Gastrocnemius medialis (tissue), 4 donors: ENCODE measurements around the gene UBE2L6. TPM values are rescaled to one million over a fixed set of nuclear protein-coding genes. Genes with fewer than 3 reads are reported as not detected.

Experiments
- ATAC-seq, 2 donors: fragments of 150-250 bp; one replicate each; pipeline ENCODE4 v1.9.1; 2016
- DNase-seq, 2 donors: peaks; one replicate each; pipeline ENCODE4 v3.0.0-alpha.2; 2019
- H3K27ac ChIP-seq, 4 donors: fragments of 200-600 bp; sonication (generic); 1 replicate in 1 of 4; 2 replicates in 3 of 4; pipeline ENCODE4 v1.5.1; 2016 to 2018; ENCODE audit warnings: mild to moderate bottlenecking in 2 of 4, moderate library complexity in 1 of 4
- H3K27me3 ChIP-seq, 3 donors: fragments of 200-600 bp; sonication (generic) in 2 of 3; 1 replicate in 1 of 3; 2 replicates in 2 of 3; pipeline versions ENCODE4 v1.5.1 to v1.6.0; 2016 to 2019; ENCODE audit warnings: mild to moderate bottlenecking in 1 of 3, moderate library complexity in 1 of 3
- H3K36me3 ChIP-seq, 2 donors: fragments of 200-600 bp; sonication (generic) in 1 of 2; one replicate each; pipeline ENCODE4 v1.5.1; 2017 to 2018
- H3K4me1 ChIP-seq, 2 donors: fragments of 200-600 bp; sonication (generic) in 1 of 2; one replicate each; pipeline ENCODE4 v1.5.1; 2016 to 2017; ENCODE audit warnings: mild to moderate bottlenecking in 2 of 2
- H3K4me3 ChIP-seq, 4 donors: fragments of 200-600 bp; sonication (generic) in 3 of 4; 1 replicate in 1 of 4; 2 replicates in 3 of 4; pipeline ENCODE4 v1.5.1; 2016 to 2019; ENCODE audit warnings: mild to moderate bottlenecking in 2 of 4
- H3K9me3 ChIP-seq, 3 donors: fragments of 200-600 bp; sonication (generic) in 2 of 3; 1 replicate in 1 of 3; 2 replicates in 2 of 3; pipeline ENCODE4 v1.5.1; 2016 to 2019
- POLR2A ChIP-seq, 2 donors: fragments of 450-650 bp; IDR thresholded peaks; one replicate each; pipeline ENCODE4 v1.6.1; 2017; ENCODE audit warnings: antibody characterized with exemption in 2 of 2, mild to moderate bottlenecking in 2 of 2, moderate library complexity in 2 of 2
- in situ Hi-C, 4 donors: fragments of 200-750 bp; cut with MboI; loops; one replicate each; pipeline versions ENCODE4 v1.15.0 to v1.8.0; 2017; ENCODE audit warnings: low sequenced_read_pairs in 4 of 4
- intact Hi-C: fragments of 100-400 bp; cut with DNase I; formaldehyde crosslinking; loops from one replicate; pipeline ENCODE4 v1.15.1; 2023; ENCODE audit warnings: low total_unique reads
- total RNA-seq, 4 donors: library from RNA; depleted of rRNA; stranded (reverse); fragments of >200 nt; gene quantifications; one replicate each; pipeline versions ENCODE4 v1.1.0 to v1.2.3, GENCODE V29; 2016
- TF ChIP-seq, protein P1 (sequence below), 5 experiments: fragments of 450-650 bp in 3 of 5; fragments of 200-600 bp in 2 of 5; sonication (generic) in 2 of 5; IDR thresholded peaks in 4 of 5; conservative IDR thresholded peaks in 1 of 5; 1 replicate in 4 of 5; 2 replicates in 1 of 5; pipeline ENCODE4 v1.5.1; 2016 to 2019; ENCODE audit warnings: antibody characterized with exemption in 5 of 5, mild to moderate bottlenecking in 3 of 5, moderate library complexity in 3 of 5

Gene UBE2L6
- total RNA-seq, 4 donors from 2014 or later, result 5.5 to 9.0 (median 6.7) TPM

DNA sequence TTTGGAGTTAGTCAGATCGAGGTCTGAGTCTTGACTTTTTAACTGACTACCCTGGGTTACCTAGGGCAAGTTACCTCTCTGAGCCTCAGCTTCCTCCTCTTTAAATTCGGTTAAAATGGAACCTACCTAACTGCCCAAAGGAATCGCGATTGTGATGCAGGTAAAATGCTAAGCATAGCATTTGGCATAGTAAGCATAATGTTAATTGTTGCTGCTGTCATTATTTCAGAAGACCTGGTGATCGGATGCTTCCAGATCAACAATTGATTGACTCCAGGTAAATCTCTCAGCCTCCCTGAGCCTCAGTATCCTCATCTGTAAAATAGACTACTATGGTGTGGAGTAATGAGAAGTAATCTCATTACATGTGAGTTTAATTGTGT is 51.4 kb downstream of the UBE2L6 start:
- ATAC-seq (no peak), DNase-seq (no peak)
- Histone ChIP-seq H3K36me3 (no peaks in the 10 kb centered on the region), H3K9me3 (no peaks in the 10 kb centered on the region), H3K27me3 (no peaks in the 10 kb centered on the region), H3K27ac (peak overlapping the region; percentile 80 to 93 (median 86)), H3K4me1 (peaks cover 9 to 17% of the 10 kb centered on the region in 2 donors), H3K4me3 (peak overlapping the region; percentile 80 to 100 (median 91))
- intact Hi-C loops, result no loop called here
- in situ Hi-C loops, result no loop called here
- TF ChIP-seq POLR2A (IDR thresholded peaks at IDR 0.05), result no peak
- TF ChIP-seq, protein P1, sequence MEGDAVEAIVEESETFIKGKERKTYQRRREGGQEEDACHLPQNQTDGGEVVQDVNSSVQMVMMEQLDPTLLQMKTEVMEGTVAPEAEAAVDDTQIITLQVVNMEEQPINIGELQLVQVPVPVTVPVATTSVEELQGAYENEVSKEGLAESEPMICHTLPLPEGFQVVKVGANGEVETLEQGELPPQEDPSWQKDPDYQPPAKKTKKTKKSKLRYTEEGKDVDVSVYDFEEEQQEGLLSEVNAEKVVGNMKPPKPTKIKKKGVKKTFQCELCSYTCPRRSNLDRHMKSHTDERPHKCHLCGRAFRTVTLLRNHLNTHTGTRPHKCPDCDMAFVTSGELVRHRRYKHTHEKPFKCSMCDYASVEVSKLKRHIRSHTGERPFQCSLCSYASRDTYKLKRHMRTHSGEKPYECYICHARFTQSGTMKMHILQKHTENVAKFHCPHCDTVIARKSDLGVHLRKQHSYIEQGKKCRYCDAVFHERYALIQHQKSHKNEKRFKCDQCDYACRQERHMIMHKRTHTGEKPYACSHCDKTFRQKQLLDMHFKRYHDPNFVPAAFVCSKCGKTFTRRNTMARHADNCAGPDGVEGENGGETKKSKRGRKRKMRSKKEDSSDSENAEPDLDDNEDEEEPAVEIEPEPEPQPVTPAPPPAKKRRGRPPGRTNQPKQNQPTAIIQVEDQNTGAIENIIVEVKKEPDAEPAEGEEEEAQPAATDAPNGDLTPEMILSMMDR (IDR thresholded peaks at IDR 0.05 in 4 of 5, conservative IDR thresholded peaks at IDR 0.05 in 1 of 5), result no peak

GRCh38 chr11:57515332-57516060 is 52.0 kb downstream of the UBE2L6 start, which contains the start of gene SLC43A1:
Gene SLC43A1, minus strand, starts transcription at chr11:57515702. Its CDS starts 1,591 bp downstream, at chr11:57514111.
- intact Hi-C loops, result loop anchor here (2.0 kb wide), 1 partner anchor 15 kb away; no protein-coding TSS in a partner anchor
- DNase-seq (peak; percentile 43 to 60), ATAC-seq (peak; percentile 78 to 83)
- Histone ChIP-seq H3K9me3 (no peaks in the 10 kb centered on the region), H3K36me3 (no peaks in the 10 kb centered on the region), H3K27ac (peak within 1 kb of the TSS; percentile 80 to 93 (median 86)), H3K4me3 (peak within 1 kb of the TSS; percentile 80 to 100 (median 91)), H3K4me1 (peaks cover 9 to 17% of the 10 kb centered on the region in 2 donors), H3K27me3 (no peaks in the 10 kb centered on the region)
- in situ Hi-C loops, result no loop called here
- TF ChIP-seq, protein P1 (IDR thresholded peaks at IDR 0.05 in 4 of 5, conservative IDR thresholded peaks at IDR 0.05 in 1 of 5), result no peak
- peak; percentile 46 to 54 for TF ChIP-seq POLR2A (IDR thresholded peaks at IDR 0.05)

DNA sequence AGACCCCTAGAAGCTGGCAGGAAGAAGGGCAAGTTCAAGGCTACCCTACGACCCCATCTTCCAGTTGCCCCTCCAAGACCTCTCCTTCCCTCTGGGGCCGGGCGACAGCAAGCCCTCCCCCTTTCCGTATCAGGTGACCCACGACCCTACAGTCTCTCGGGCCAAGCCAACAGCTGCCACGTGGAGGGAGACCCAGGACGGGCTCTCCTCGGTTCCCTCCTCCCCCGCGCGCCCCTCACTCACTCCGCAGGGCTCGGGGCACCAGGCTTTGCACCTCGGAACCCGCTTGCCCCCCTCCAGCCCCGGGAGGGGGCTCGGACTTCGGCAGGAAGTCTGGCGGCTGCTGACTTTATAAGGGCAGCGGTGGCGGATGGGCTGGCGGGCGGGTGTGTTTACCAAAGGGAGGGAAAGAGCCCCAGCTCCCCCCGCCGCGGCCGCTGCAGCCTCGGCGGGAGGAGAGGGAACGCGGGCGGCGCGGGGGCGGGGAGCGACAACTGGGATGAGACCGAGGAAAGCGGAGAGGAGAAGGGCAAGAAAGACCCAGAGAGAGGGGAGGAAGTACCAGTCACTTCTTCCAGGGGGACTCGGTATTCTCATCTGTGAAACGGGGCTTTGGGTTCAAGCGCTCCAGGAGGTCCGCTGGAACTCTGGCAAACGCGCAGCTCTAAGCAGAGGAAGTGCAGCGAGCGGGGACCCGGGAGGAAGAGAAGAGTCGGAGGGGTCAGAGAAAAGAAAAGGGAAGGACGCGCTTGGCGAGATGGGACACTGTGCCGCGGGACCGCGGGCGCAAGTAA is 52.7 kb downstream of the UBE2L6 start:
- H3K27me3 ChIP-seq, result no peaks in the 10 kb centered on the region
- intact Hi-C loops (loop anchor here (2.0 kb wide), 1 partner anchor 14 kb away; no protein-coding TSS in a partner anchor), in situ Hi-C loops (no loop called here)
- no peaks in the 10 kb centered on the region for H3K9me3 ChIP-seq
- DNase-seq, result peak in 1 of 2 donors; percentile 42
- ATAC-seq, result peak; percentile 61 to 66
- peak overlapping the region; percentile 80 to 100 (median 91) for H3K4me3 ChIP-seq
- no peaks in the 10 kb centered on the region for H3K36me3 ChIP-seq
- H3K4me1 ChIP-seq, result peaks cover 9 to 17% of the 10 kb centered on the region in 2 donors
- peak overlapping the region; percentile 80 to 93 (median 86) for H3K27ac ChIP-seq
- TF ChIP-seq POLR2A (IDR thresholded peaks at IDR 0.05), result no peak
- TF ChIP-seq, protein P1 (IDR thresholded peaks at IDR 0.05 in 4 of 5, conservative IDR thresholded peaks at IDR 0.05 in 1 of 5), result no peak

DNA sequence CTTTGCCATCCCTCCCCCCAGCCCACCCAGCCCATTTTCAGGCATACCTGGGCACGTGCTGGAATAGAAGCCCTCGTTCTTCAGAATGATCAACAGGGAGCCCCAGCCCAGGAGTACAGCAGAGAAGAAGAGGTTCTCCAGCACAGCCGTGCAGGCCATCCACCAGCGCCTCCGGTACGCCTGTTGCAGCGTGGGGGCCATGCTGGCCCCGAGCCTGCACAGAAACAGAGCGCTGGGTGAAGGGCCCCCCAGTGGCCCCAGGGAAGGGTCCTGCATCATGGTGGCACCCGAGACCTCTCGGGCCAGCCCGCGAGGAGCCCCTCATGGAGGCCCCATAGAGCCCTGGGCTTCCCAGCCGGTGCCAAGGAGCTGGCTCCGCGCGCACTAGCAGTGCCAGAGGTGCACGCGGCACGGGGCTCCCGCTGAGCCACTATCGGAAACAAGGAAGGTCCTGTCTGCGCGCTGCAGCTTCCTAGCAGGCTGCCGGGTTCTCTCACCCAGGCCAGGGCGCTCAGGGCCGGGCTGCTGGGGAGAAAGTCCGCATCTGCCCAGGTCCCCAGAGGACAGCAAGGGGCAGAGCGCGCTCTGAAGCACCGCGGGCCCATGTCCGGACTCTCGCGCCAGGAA is 53.4 kb downstream of the UBE2L6 start:
- TF ChIP-seq, protein P1 (IDR thresholded peaks at IDR 0.05 in 4 of 5, conservative IDR thresholded peaks at IDR 0.05 in 1 of 5), result no peak
- TF ChIP-seq POLR2A (IDR thresholded peaks at IDR 0.05), result no peak
- Histone ChIP-seq H3K27me3 (no peaks in the 10 kb centered on the region), H3K36me3 (no peaks in the 10 kb centered on the region), H3K9me3 (no peaks in the 10 kb centered on the region), H3K4me3 (peak overlapping the region; percentile 80 to 100 (median 91)), H3K4me1 (peaks cover 9 to 17% of the 10 kb centered on the region in 2 donors), H3K27ac (peak overlapping the region; percentile 80 to 93 (median 86))
- ATAC-seq (peak; percentile 12 to 14), DNase-seq (peak in 1 of 2 donors; percentile 23)
- intact Hi-C loops, result loop anchor here (2.0 kb wide), 1 partner anchor 13 kb away; no protein-coding TSS in a partner anchor
- in situ Hi-C loops, result no loop called here
